ENCODE data around the gene EXOSC6. TPM values are rescaled to one million over a fixed set of nuclear protein-coding genes. Genes with fewer than 3 reads are reported as not detected.
"Not testable (repeated sequence)": the region's sequence is repeated elsewhere in the genome, so short reads cannot be mapped to it uniquely, and the experiment has no call there.

EXOSC6 gene
- total RNA-seq, 1 donor from 2014 or later = 29.3 TPM

- TF ChIP-seq, protein P1, sequence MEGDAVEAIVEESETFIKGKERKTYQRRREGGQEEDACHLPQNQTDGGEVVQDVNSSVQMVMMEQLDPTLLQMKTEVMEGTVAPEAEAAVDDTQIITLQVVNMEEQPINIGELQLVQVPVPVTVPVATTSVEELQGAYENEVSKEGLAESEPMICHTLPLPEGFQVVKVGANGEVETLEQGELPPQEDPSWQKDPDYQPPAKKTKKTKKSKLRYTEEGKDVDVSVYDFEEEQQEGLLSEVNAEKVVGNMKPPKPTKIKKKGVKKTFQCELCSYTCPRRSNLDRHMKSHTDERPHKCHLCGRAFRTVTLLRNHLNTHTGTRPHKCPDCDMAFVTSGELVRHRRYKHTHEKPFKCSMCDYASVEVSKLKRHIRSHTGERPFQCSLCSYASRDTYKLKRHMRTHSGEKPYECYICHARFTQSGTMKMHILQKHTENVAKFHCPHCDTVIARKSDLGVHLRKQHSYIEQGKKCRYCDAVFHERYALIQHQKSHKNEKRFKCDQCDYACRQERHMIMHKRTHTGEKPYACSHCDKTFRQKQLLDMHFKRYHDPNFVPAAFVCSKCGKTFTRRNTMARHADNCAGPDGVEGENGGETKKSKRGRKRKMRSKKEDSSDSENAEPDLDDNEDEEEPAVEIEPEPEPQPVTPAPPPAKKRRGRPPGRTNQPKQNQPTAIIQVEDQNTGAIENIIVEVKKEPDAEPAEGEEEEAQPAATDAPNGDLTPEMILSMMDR (conservative IDR thresholded peaks at IDR 0.05; ENCODE audit: low read depth, low read length) = peak; percentile 70
- no peak for DNase-seq (ENCODE audit: low read depth)
Measured at GRCh38 chr16:70267516-70267915, 15.8 kb upstream of the EXOSC6 start.

DNA sequence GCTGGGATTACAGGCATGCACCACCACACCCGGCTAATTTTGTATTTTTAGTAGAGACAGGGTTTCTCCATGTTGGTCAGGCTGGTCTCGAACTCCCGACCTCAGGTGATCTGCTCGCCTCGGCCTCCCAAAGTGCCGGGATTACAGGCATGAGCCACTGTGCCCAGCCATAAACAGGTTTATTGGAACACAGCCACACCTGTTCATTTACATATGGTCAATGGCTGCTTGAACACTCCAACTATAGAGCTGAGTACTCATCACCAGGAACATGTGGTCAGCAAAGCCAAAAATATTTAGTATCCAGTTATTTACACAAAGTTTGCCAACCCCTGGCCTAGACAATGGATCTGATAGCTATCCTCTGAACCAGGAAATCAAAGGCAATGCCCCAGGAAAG, 8.2 kb upstream of the EXOSC6 start:
- not testable (repeated sequence) for DNase-seq (ENCODE audit: low read depth); H3K4me3 ChIP-seq (ENCODE audit: low read depth, low read length)

More at GRCh38 chr16:70267516-70267915, 15.8 kb upstream of the EXOSC6 start:
- no peak overlapping the region for H3K4me3 ChIP-seq (ENCODE audit: low read depth, low read length)

GRCh38 chr16:70258946-70259345, 7.2 kb upstream of the EXOSC6 start:
- DNase-seq (ENCODE audit: low read depth) = no peak
- TF ChIP-seq, protein P1 (conservative IDR thresholded peaks at IDR 0.05; ENCODE audit: low read depth, low read length) = no peak

GRCh38 chr16:70258065-70258464, 6.3 kb upstream of the EXOSC6 start:
- TF ChIP-seq, protein P1 (conservative IDR thresholded peaks at IDR 0.05; ENCODE audit: low read depth, low read length) = no peak
- DNase-seq (ENCODE audit: low read depth) = no peak
- H3K4me3 ChIP-seq (ENCODE audit: low read depth, low read length) = no peak overlapping the region

More at GRCh38 chr16:70258946-70259345, 7.2 kb upstream of the EXOSC6 start:
- H3K4me3 ChIP-seq (ENCODE audit: low read depth, low read length) = no peak overlapping the region

DNA sequence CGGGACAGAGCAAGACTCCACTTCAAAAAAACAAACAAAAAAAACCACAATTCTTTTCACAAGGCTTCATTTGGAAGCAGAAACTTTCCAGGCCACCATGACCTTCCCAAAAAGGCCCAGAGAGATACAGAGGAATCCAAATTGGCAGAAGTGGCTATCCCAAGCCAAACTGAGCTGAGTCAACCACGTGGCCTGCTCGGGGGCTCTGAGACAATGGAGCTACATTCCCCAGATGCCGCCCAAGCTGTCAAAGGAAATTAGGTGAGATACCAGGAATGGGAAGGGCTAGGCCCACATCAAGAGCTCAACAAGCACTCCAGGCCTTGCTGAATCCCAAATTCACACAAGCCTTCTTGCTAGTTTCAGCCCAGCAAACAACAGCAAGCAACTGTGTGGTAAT, 5.7 kb upstream of the EXOSC6 start:
- DNase-seq (ENCODE audit: low read depth) = no peak
- no peak overlapping the region for H3K4me3 ChIP-seq (ENCODE audit: low read depth, low read length)
- TF ChIP-seq, protein P1 (conservative IDR thresholded peaks at IDR 0.05; ENCODE audit: low read depth, low read length) = no peak

- TF ChIP-seq, protein P1 (conservative IDR thresholded peaks at IDR 0.05; ENCODE audit: low read depth, low read length) = no peak
- no peak for DNase-seq (ENCODE audit: low read depth)
- H3K4me3 ChIP-seq (ENCODE audit: low read depth, low read length) = no peak overlapping the region
Measured at GRCh38 chr16:70255574-70255973, 3.8 kb upstream of the EXOSC6 start.

- TF ChIP-seq, protein P1 (conservative IDR thresholded peaks at IDR 0.05; ENCODE audit: low read depth, low read length) = no peak
- no peak for DNase-seq (ENCODE audit: low read depth)
- no peak overlapping the region for H3K4me3 ChIP-seq (ENCODE audit: low read depth, low read length)
Measured at GRCh38 chr16:70254965-70255286, 3.2 kb upstream of the EXOSC6 start.

Measured in epithelial cell of proximal tubule (primary cell).